Left lobe of liver (tissue), 2 donors: ENCODE results near the gene CEACAM3. TPM values are rescaled to one million over a fixed set of nuclear protein-coding genes. Genes with fewer than 3 reads are reported as not detected.
"Not testable (repeated sequence)": the region's sequence is repeated elsewhere in the genome, so short reads cannot be mapped to it uniquely, and the experiment has no call there.

Experiments
- ATAC-seq: fragments of 200-7000 bp; cut with Tn5 transposase; one replicate; pipeline ENCODE4 v1.9.1; 2020; ENCODE audit warnings: mild to moderate bottlenecking, moderate library complexity
- DNase-seq: peaks from one replicate; pipeline ENCODE4 v3.0.0-alpha.2; 2020; ENCODE audit warnings: low spot score
- total RNA-seq: library from RNA; stranded (reverse); gene quantifications from one replicate; pipeline ENCODE4 v1.2.1, GENCODE V29; 2021
- donor health status: DM: no; HTN: no; CAD: no; lungs with moderate emphysema.
- donor health status: DM: no; HTN: yes; CAD: no.

CEACAM3 gene
- 0.35 TPM for total RNA-seq

DNA sequence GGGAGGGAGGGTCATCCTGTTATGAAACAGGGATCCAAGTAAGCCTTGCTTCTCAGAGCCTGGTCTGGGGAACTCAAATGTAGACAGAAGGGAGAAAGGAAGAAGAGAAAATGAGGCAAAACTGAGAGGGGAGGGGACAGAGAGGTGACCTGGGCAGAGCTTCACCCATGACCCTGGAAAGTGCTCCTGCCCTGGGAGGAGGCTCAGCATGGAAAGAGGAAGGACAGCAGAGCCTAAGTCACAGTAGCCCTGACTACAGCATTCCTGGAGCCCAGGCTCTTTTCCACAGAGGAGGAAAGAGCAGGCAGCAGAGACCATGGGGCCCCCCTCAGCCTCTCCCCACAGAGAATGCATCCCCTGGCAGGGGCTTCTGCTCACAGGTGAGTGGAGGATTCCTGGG is at the start of gene CEACAM3:
CEACAM3 (plus strand) TSS at position 226 of the 400 bp plus-strand sequence; CDS start at position 317, 91 bp downstream.
- ATAC-seq: peak; percentile 27
- no peak for DNase-seq

DNA sequence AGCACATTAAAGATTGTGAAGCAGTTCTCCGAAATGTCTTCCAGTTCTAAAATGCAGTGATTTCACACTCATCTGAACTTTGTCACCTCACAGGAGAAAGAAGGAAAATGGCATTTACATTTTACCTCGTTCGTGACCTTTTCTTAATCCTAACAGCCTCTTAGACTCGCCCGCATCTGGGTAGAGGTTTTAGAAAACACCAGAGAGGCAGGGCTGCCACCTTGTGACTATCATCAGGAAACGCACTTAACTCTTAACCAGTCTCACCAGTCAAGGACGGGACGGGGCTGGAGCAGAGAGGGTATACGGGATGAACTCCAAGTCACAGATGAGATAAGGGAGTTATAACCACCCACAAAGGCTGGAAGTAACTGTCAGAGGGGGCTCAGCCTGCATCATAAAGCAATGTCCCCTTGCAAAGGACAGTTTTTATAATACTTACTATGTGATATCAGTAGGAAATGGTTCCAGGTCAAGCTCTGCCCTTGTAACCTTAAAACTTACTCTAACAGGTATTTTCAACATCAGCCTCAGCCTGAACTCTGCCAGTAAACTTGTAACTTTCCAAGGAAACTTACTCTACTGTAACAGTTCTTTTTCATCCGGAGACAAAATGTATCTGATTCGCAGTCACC is 49.7 kb upstream of the CEACAM3 start:
- peak; percentile 91 for ATAC-seq
- no peak for DNase-seq

DNA sequence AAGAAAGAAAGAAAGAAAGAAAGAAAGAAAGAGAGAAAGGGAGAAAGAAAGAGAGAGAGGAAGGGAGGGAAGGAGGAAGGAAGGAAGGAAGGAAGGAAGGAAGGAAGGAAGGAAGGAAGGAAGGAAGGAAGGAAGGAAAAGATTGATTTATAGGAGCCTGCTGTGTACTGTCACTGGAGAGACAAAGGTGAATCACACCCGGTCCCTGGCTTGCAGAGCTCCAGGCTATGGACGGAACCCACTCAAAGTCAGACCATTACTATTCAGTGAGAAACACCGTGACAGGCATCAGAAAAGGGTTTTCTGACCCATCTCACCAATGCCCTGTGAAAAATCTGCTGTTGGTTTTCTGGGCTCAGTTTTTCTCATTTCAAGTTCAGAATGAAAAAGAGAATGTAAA is 48.4 kb upstream of the CEACAM3 start:
- ATAC-seq (no peak), DNase-seq (no peak)

DNA sequence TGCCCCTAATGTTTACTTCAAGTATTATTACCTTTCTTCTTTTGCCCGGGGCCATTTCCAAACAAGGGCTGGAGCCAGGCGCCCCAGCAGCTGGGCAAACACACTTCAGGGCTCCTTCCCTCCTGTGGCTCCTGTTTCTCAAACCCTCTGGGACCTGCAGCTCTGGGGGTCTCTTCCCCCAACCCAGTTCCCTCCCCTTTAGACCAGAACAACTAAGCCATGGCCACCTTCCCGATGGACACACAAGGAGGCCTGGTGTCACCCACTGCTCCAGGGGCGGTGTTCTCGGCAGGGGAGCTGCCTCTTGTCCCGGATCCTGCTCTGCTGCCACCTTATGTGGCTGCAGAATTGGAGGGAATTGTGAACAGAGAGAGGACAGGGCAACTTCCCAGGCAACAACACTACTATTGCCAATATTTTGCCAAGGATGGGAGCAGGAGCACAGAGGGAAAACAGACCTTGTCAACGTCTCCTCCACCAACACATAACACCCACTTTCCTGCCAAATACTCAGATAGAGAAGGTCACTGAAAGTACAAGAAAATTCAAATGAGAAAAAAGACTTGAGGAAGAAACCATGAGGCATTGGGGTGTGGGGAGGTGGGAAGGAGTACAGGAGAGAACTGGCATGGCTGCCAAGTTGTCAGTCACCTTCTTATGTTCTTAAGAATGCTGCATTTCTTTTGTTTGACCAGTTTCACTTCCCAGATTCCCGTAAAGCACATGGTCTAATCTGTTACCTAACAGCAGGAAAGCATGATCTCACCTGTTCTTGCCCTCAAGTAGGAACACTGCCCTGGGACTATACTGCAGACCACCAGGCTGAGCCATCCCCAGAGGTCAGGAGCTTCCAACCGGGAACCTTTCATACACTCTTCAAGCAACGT is 45.9 kb upstream of the CEACAM3 start:
- DNase-seq, ATAC-seq: not testable (repeated sequence)

DNA sequence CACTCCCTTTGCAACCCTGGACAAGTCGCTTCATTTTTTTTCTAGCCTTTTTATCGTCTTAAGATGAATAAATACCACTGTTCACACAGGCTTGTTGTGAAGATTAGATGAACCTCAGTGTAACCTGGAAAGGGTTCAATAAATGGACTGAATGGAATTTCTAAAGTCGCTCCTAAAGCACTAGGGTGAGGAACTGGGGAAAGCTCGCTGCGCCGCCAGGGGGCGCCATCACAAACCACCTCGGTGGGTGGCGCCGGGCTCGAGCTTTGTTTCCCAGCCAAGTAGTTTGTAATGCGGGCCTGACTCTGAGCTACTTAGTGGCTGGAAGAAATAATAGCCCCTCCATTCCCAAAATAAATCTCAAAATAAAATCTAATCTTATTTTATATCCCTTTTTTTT is 43.2 kb upstream of the CEACAM3 start:
- peak; percentile 67 for ATAC-seq
- no peak for DNase-seq

DNA sequence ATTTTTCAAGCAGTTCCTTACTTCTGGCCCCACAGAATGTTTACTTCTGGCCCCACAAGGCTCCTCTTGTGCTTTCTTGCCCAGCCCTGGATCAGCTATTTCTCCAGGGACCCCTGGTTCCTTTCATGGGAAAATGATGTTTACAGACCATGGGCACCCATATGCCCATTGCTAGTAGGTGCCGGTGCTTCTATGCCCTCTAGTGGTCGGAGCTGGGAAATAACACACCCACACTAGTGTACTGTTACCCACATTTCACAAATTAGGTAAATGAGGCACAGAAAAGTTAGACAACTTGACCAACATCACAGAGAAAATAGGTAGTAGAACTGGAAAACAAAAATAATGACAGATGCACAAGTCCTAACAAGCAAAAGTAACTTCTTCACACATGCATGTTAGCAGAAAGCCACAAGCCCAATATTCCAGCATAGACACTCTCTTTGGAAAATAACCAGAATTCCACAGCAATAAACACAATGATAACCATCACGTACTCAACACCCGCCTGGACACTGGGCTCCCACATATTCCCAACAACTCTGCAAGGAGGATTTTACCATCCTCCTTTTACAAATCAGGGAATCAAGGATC is 42.4 kb upstream of the CEACAM3 start:
- no peak for DNase-seq

DNA sequence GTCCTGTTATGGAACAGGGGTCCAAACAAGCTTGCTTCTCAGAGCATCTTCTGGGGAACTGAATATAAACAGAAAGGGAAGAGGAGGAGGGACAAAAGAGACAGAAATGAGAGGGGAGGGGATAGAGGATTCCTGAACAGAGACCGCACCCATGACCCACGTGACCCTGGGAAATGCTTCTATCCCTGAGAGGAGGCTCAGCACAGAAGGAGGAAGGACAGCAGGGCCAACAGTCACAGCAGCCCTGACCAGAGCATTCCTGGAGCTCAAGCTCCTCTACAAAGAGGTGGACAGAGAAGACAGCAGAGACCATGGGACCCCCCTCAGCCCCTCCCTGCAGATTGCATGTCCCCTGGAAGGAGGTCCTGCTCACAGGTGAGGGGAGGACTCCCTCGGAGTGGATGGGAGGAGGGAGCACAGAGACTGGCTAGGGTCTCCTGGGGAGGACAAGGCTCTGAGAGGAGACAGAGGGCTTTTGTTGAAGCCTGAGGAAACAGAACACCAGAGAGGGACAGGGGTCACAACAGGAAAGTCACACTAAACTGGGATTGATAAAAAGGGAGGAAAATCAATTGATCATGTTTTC is 41.0 kb upstream of the CEACAM3 start, which contains the start of gene CEACAM6:
CEACAM6 (plus strand) TSS at position 203 of the 586 bp plus-strand sequence; CDS start at position 312, 109 bp downstream.
- no peak for ATAC-seq
- no peak for DNase-seq

More for the DNA sequence above, 42.4 kb upstream of the CEACAM3 start:
- ATAC-seq: peak; percentile 89

DNA sequence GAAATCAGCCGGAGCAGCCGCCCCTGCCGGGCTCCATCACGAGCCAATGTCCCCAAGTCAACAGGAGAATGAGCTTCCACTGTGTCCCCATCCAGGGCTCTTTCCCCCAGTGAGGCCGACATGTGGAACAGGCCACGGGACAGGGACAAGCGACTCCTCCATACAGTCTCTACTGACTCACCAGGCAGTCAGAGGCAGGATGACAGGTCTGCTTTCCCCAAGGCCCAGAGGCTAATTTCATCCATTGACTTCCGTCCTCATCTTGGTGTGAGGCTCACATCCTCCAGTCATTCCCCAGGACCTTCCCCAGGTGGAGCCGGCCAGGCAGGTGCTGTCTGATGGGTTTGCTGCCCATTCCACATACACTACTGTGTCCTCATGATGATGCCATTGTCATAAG is 37.5 kb upstream of the CEACAM3 start:
- no peak for DNase-seq
- ATAC-seq: no peak

DNA sequence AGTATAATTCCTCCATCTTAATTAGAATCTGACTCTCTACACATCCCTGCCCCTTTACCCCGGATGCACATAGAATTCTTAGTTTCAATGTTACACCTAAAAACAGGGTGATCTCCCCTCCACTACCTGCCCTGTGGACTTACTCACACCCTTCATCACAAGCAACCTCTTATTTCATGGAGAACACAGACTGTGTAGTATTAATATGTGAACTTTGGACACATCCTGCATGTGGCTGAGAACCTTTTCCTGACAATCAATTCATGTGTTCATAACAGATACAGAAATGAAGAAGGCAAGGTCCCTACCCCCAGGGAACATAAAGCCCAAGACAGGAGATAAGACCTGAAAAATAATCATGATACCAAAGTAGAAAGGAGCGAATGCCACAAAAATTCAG is 29.3 kb upstream of the CEACAM3 start:
- ATAC-seq (no peak), DNase-seq (no peak)

DNA sequence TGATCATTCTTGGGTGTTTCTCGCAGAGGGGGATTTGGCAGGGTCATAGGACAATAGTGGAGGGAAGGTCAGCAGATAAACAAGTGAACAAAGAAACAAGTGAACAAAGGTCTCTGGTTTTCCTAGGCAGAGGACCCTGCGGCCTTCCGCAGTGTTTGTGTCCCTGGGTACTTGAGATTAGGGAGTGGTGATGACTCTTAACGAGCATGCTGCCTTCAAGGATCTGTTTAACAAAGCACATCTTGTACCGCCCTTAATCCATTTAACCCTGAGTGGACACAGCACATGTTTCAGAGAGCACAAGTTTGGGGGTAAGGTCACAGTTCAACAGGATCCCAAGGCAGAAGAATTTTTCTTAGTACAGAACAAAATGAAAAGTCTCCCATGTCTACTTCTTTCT is 28.3 kb upstream of the CEACAM3 start:
- not testable (repeated sequence) for ATAC-seq, DNase-seq

DNA sequence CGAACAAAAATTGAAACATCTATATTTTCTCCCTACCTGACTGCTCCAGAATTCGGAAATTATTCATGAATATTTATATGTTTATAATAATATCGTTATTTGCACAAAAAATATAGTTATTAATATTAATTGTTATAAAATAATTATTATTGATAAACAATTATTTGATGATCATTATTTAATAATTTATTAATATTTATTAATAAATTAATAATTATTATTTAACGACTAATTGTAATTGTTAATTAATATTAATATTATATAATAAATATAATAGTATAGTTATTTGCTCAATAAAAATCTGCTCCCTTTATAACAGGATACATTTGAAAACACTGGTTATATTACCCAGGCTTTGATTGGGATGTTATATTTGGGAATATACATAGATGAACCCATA is 26.8 kb upstream of the CEACAM3 start:
- no peak for ATAC-seq
- DNase-seq: no peak

DNA sequence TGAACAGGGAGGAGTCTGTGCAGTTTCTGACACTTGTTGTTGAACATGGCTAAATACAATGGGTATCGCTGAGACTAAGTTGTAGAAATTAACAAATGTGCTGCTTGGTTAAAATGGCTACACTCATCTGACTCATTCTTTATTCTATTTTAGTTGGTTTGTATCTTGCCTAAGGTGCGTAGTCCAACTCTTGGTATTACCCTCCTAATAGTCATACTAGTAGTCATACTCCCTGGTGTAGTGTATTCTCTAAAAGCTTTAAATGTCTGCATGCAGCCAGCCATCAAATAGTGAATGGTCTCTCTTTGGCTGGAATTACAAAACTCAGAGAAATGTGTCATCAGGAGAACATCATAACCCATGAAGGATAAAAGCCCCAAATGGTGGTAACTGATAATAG is 25.0 kb upstream of the CEACAM3 start:
- no peak for DNase-seq

DNA sequence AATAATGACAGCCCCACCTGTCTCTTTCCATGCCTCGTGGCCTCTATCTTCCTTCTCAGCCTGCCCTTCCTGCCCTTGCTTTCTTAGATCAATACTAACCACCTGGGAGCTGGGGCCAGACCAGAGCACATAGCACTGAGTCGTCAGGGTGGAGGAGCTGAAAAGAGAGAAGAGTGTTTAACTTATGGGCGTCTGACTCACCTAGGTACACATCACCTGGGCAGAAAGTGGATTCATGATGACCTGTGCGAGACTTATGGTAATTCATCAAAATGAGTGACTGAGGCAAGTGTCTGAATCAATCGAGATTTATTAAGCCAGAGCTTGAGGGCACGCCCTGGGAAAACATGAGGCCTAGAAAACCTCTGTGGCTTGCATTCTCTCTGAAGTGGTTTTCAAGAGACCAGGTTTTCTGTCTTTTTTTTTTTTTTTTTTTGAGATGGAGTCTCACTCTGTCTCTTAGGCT is 21.8 kb upstream of the CEACAM3 start:
- no peak for DNase-seq
- no peak for ATAC-seq

More for the DNA sequence above, 25.0 kb upstream of the CEACAM3 start:
- ATAC-seq: no peak

DNA sequence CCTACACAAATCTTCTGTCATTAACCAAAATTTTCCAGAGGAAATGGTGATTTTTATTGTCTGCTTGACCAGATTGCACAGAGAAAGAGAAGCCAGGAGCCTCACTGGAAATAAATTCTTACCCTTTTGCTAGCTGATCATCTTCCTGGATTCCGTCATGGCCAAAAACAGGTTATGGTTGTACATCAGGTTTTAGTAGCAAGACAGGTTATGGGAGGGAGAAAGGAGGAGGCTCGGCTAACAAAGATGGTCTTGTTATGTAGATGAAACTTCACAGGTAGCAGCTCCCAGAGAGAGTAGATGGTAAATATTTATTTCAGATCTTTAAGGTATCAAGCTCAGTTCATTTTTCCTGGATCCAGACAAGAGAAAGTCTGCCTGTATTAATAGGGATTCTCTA is 19.7 kb upstream of the CEACAM3 start:
- no peak for ATAC-seq

DNA sequence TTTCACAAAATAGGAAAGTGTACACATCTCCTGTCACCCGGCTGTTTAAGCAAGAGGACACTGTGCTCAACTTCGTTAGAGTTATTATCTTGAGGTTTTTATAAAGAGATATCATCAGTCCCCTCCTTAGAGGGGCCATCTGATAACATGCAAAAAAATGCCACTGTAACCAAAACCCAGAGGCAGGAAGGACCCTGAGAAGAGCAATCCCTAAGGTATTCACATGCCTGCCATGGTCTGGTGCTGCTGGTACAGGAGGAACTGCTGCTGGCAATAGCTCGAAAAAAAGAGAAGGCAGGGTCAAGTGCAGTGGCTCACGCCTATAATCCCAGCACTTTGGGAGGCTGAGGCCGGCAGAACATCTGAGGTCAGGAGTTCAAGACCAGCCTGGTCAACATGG is 12.8 kb upstream of the CEACAM3 start:
- ATAC-seq: no peak
- DNase-seq: no peak

More for the DNA sequence above, 19.7 kb upstream of the CEACAM3 start:
- no peak for DNase-seq

DNA sequence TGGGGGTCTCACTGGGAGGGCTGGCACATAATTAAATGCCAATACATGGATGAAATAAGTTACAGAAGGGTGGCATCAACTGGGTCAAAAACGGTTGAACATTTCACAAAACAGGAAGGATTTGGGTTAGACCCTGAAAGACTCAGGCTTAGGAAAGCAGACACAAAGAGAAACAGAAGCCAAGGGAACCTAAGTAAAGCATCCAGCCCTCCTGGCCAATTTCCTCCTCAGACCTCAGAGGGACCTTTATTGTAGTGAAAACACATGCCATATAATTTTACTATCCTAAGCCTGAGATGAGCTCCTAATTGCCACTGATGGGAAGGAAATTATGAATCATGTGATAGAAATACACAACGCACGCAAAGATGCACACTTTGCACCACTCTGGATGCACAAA is 12.1 kb upstream of the CEACAM3 start:
- no peak for ATAC-seq

DNA sequence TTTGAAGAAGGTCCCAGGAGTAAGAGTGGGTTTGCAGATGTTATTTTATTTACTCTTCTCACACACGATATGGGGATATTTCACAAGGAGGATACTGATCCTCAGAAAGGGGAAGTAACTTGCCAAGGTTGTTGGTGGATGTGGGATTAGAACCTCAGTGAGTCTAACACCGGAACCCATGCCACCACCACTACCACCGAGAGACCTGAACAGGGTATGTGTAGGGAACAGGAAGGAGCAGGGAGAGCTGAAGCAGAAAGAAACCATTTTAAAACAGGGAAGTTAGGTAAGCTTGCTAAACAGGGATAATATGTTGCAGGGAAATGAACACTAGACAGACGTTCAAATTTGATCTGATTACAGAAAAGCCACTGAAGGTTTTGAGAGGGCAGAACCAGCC is 11.6 kb upstream of the CEACAM3 start:
- ATAC-seq (no peak), DNase-seq (no peak)

More for the DNA sequence above, 12.1 kb upstream of the CEACAM3 start:
- DNase-seq: no peak

DNA sequence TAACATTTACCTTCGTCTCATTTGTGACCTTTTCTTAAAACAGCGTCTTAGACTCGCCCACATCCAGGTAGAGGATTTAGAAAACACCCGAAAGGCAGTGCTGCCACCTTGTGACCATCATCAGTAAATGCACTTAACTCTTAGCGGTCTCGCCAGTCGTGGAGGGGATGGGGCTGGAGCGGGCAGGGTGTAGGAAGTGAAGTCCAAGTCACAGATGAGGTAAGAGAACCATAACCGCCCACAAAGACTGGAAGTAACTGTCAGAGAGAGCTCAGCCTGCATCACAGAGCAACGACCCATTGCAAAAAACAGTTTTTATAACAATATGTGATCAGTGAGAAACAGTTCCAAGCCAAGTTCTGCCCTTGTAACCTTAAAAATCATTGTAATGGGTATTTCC is 10.7 kb upstream of the CEACAM3 start:
- ATAC-seq (peak; percentile 93), DNase-seq (no peak)

DNA sequence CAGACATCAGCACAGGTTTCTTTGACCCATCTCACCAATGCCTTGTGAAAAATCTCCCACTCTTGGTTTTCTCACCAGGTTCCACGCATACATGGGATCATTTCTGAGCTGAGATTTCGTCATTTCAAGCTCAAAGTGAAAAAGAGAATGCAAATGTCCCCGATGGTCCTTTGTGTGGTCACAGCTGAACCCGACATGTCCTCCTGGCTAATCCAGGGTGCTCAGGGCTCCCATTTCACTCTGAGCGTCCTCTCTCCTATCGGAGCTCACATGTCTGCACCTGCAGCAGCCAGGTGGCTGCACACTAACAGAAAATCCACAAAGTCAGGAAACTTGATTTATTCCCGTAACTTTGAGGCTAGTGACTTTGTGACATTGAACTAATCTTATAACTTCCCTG is 9.3 kb upstream of the CEACAM3 start:
- ATAC-seq (no peak), DNase-seq (no peak)

DNA sequence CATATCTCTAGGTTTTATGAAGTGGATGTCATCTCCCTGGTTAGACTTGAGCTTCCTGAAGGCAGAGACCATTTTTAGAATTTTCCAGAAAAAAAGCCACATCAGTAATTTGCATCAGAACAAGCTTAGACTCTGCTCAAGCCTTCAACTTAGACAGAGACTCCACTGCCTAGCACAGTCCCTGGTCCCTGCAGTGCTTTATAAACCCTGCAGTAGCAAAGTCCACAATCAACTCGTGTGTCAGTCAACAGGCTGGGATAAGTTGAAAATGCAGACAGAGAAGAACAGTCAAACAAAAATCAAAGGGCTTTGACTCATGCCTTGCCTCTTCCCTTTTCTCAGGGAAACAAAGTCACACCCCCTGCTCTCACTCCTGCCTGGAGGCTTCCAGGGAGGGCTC is 7.9 kb upstream of the CEACAM3 start:
- not testable (repeated sequence) for DNase-seq, ATAC-seq

DNA sequence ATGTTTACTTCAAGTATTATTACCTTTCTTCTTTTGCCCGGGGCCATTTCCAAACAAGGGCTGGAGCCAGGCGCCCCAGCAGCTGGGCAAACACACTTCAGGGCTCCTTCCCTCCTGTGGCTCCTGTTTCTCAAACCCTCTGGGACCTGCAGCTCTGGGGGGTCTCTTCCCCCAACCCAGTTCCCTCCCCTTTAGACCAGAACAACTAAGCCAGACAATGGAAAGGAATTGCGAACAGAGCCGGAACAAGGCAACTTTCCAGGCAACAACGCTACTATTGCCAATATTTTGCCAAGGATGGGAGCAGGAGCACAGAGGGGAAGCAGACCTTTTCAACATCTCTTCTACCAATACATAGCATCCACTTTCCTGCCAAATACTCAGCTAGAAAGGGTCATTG is 7.3 kb upstream of the CEACAM3 start:
- not testable (repeated sequence) for DNase-seq, ATAC-seq
